ENCODE results near the gene ITPR2.

The ITPR2 gene

GRCh38 chr12:26727482-26728204 is 105.4 kb downstream of the ITPR2 start:
- H3K27me3 ChIP-seq (ENCODE audit: insufficient read depth, poor library complexity, severe bottlenecking): no peaks in the 10 kb centered on the region
- no peak overlapping the region for H3K4me3 ChIP-seq (replicated peaks; ENCODE audit: insufficient read depth, low read length)
- no peak for TF ChIP-seq CTCF (IDR thresholded peaks at IDR 0.05; ENCODE audit: insufficient read depth, low read length)
- no peak for TF ChIP-seq SPI1 (IDR thresholded peaks at IDR 0.05; ENCODE audit: borderline replicate concordance, low read depth)
- no peak for TF ChIP-seq REST (IDR thresholded peaks at IDR 0.05; ENCODE audit: insufficient replicate concordance, low read depth)
- TF ChIP-seq GABPA (IDR thresholded peaks at IDR 0.05; ENCODE audit: low read depth): no peak
- TF ChIP-seq POLR2AphosphoS5 (IDR thresholded peaks at IDR 0.05; ENCODE audit: low read depth): no peak
- no peak overlapping the region for H3K27ac ChIP-seq (replicated peaks)
- DNase-seq (ENCODE audit: low read depth in 1 of 2, low spot score in 1 of 2): no peak

- no peaks in the 10 kb centered on the region for H3K27me3 ChIP-seq (ENCODE audit: insufficient read depth, poor library complexity, severe bottlenecking)
- no peak for DNase-seq (ENCODE audit: low read depth in 1 of 2, low spot score in 1 of 2)
- TF ChIP-seq REST (IDR thresholded peaks at IDR 0.05; ENCODE audit: insufficient replicate concordance, low read depth): no peak
- TF ChIP-seq POLR2AphosphoS5 (IDR thresholded peaks at IDR 0.05; ENCODE audit: low read depth): no peak
- H3K27ac ChIP-seq (replicated peaks): no peak overlapping the region
- no peak overlapping the region for H3K4me3 ChIP-seq (replicated peaks; ENCODE audit: insufficient read depth, low read length)
Measured at GRCh38 chr12:26726956-26727355, 106.0 kb downstream of the ITPR2 start.

- Histone ChIP-seq H3K4me3 (replicated peaks; ENCODE audit: insufficient read depth, low read length) (no peak overlapping the region), H3K27me3 (ENCODE audit: insufficient read depth, poor library complexity, severe bottlenecking) (no peaks in the 10 kb centered on the region), H3K27ac (replicated peaks) (no peak overlapping the region)
- no peak for TF ChIP-seq POLR2AphosphoS5 (IDR thresholded peaks at IDR 0.05; ENCODE audit: low read depth)
- no peak for TF ChIP-seq GABPA (IDR thresholded peaks at IDR 0.05; ENCODE audit: low read depth)
- no peak for TF ChIP-seq SPI1 (IDR thresholded peaks at IDR 0.05; ENCODE audit: borderline replicate concordance, low read depth)
- TF ChIP-seq CTCF (IDR thresholded peaks at IDR 0.05; ENCODE audit: insufficient read depth, low read length): no peak
- no peak for TF ChIP-seq REST (IDR thresholded peaks at IDR 0.05; ENCODE audit: insufficient replicate concordance, low read depth)
- DNase-seq (ENCODE audit: low read depth in 1 of 2, low spot score in 1 of 2): no peak
Measured at GRCh38 chr12:26725276-26725916, 107.6 kb downstream of the ITPR2 start.

All from HL-60 (cell line).